Gastrocnemius medialis (tissue), 4 donors: ENCODE measurements around the gene SMARCB1.
"Not testable (repeated sequence)": the region's sequence is repeated elsewhere in the genome, so short reads cannot be mapped to it uniquely, and the experiment has no call there.

Experiments
- CTCF ChIP-seq, 5 experiments: fragments of 450-650 bp in 3 of 5; fragments of 200-600 bp in 2 of 5; sonication (generic) in 2 of 5; IDR thresholded peaks in 4 of 5; conservative IDR thresholded peaks in 1 of 5; 1 replicate in 4 of 5; 2 replicates in 1 of 5; pipeline ENCODE4 v1.5.1; 2016 to 2019; ENCODE audit warnings: antibody characterized with exemption in 5 of 5, mild to moderate bottlenecking in 3 of 5, moderate library complexity in 3 of 5
- POLR2A ChIP-seq, 2 donors: fragments of 450-650 bp; IDR thresholded peaks; one replicate each; pipeline ENCODE4 v1.6.1; 2017; ENCODE audit warnings: antibody characterized with exemption in 2 of 2, mild to moderate bottlenecking in 2 of 2, moderate library complexity in 2 of 2

GRCh38 chr22:23860187-23860586, 73.4 kb downstream of the SMARCB1 start:
- TF ChIP-seq CTCF (IDR thresholded peaks at IDR 0.05 in 4 of 5, conservative IDR thresholded peaks at IDR 0.05 in 1 of 5); POLR2A (IDR thresholded peaks at IDR 0.05): not testable (repeated sequence)
